ENCODE results near the gene IRF1.

DNA sequence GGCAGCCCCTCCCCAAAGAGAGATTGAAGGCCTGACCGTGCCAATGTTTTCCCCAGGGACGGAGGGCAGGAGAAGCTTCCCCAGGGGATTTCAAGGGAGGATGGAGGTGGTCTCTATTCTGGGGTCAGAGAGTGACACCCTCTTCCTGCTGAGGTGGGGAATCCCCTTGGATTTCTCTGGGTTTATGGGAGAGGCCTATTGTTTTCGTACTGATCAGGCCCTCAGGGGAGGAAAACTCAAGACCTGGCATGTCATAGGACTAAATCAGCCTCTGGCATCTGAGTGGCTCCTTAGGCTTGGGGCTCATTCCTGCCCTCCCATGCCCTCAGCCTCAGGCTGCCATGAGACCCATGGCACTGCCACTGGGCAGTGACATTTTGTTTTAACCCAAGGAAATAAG, 44.6 kb downstream of the IRF1 start:
- TF ChIP-seq, protein P1, sequence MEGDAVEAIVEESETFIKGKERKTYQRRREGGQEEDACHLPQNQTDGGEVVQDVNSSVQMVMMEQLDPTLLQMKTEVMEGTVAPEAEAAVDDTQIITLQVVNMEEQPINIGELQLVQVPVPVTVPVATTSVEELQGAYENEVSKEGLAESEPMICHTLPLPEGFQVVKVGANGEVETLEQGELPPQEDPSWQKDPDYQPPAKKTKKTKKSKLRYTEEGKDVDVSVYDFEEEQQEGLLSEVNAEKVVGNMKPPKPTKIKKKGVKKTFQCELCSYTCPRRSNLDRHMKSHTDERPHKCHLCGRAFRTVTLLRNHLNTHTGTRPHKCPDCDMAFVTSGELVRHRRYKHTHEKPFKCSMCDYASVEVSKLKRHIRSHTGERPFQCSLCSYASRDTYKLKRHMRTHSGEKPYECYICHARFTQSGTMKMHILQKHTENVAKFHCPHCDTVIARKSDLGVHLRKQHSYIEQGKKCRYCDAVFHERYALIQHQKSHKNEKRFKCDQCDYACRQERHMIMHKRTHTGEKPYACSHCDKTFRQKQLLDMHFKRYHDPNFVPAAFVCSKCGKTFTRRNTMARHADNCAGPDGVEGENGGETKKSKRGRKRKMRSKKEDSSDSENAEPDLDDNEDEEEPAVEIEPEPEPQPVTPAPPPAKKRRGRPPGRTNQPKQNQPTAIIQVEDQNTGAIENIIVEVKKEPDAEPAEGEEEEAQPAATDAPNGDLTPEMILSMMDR (conservative IDR thresholded peaks at IDR 0.05; ENCODE audit: low read depth, low read length): no peak
- no peak for TF ChIP-seq EZH2 (IDR thresholded peaks at IDR 0.05; ENCODE audit: borderline replicate concordance, low read depth, low read length, poor library complexity, severe bottlenecking)

Data from A673 (cell line).